Measurements from ENCODE around the gene ADAP2.
"Not testable (repeated sequence)": the region's sequence is repeated elsewhere in the genome, so short reads cannot be mapped to it uniquely, and the experiment has no call there.

Gene ADAP2

GRCh38 chr17:30975042-30975820 is 53.5 kb downstream of the ADAP2 start:
- no peak for DNase-seq

GRCh38 chr17:30979919-30980318 is 58.2 kb downstream of the ADAP2 start:
- DNase-seq, result not testable (repeated sequence)

- no peak for DNase-seq
Observed at GRCh38 chr17:30981531-30982519, 60.1 kb downstream of the ADAP2 start.

- no peak for DNase-seq
Observed at GRCh38 chr17:30982855-30983254, 61.1 kb downstream of the ADAP2 start.

- no peak for DNase-seq
Observed at GRCh38 chr17:30990458-30990857, 68.7 kb downstream of the ADAP2 start.

- DNase-seq, result no peak
Observed at GRCh38 chr17:30992551-30992950, 70.8 kb downstream of the ADAP2 start.

- no peak for DNase-seq
Observed at GRCh38 chr17:30995347-30995746, 73.6 kb downstream of the ADAP2 start.

GRCh38 chr17:30996486-30996885 is 74.7 kb downstream of the ADAP2 start:
- DNase-seq, result no peak

GRCh38 chr17:30997270-30997669 is 75.5 kb downstream of the ADAP2 start:
- DNase-seq, result no peak

- DNase-seq, result no peak
Observed at GRCh38 chr17:30997842-30998241, 76.1 kb downstream of the ADAP2 start.

GRCh38 chr17:31002047-31002446 is 80.3 kb downstream of the ADAP2 start:
- DNase-seq, result no peak

GRCh38 chr17:31003225-31003866 is 81.6 kb downstream of the ADAP2 start:
- no peak for DNase-seq

GRCh38 chr17:31004160-31004559 is 82.4 kb downstream of the ADAP2 start:
- DNase-seq, result no peak

GRCh38 chr17:31007695-31008373 is 86.1 kb downstream of the ADAP2 start:
- no peak for DNase-seq

- DNase-seq, result peak; percentile 30
Observed at GRCh38 chr17:31008374-31009041, 86.8 kb downstream of the ADAP2 start.
